ENCODE results near the gene VN1R5.

VN1R5 gene

GRCh38 chr1:247294282-247294681 lies 38.4 kb downstream of the VN1R5 start:
- no peak overlapping the region for H3K4me3 ChIP-seq (ENCODE audit: low read depth in 1 of 2, low read length in 1 of 2)
- no peaks in the 10 kb centered on the region for H3K9me3 ChIP-seq
- H3K4me1 ChIP-seq (ENCODE audit: control insufficient read depth in 1 of 2, insufficient read depth in 1 of 2, low read depth in 1 of 2, low read length in 1 of 2), result no peaks in the 10 kb centered on the region
- TF ChIP-seq CTCF (IDR thresholded peaks at IDR 0.05), result no peak
- no peaks in the 10 kb centered on the region for H3K27me3 ChIP-seq
- no peaks in the 10 kb centered on the region for H3K36me3 ChIP-seq
- H3K27ac ChIP-seq, result no peak overlapping the region

- H3K36me3 ChIP-seq, result peaks cover 3% of the 10 kb centered on the region
- H3K27me3 ChIP-seq, result no peaks in the 10 kb centered on the region
- no peak overlapping the region for H3K27ac ChIP-seq
- no peaks in the 10 kb centered on the region for H3K4me1 ChIP-seq (ENCODE audit: control insufficient read depth in 1 of 2, insufficient read depth in 1 of 2, low read depth in 1 of 2, low read length in 1 of 2)
- no peaks in the 10 kb centered on the region for H3K9me3 ChIP-seq
- no peak overlapping the region for H3K4me3 ChIP-seq (ENCODE audit: low read depth in 1 of 2, low read length in 1 of 2)
- TF ChIP-seq CTCF (IDR thresholded peaks at IDR 0.05), result no peak
Measured at GRCh38 chr1:247295274-247295684, 39.4 kb downstream of the VN1R5 start.

- Histone ChIP-seq H3K27ac (no peak overlapping the region), H3K4me1 (ENCODE audit: control insufficient read depth in 1 of 2, insufficient read depth in 1 of 2, low read depth in 1 of 2, low read length in 1 of 2) (no peaks in the 10 kb centered on the region)
- TF ChIP-seq CTCF (IDR thresholded peaks at IDR 0.05), result no peak
Measured at GRCh38 chr1:247295746-247296145, 39.9 kb downstream of the VN1R5 start.

GRCh38 chr1:247296599-247297180 lies 40.8 kb downstream of the VN1R5 start:
- Histone ChIP-seq H3K4me1 (ENCODE audit: control insufficient read depth in 1 of 2, insufficient read depth in 1 of 2, low read depth in 1 of 2, low read length in 1 of 2) (no peaks in the 10 kb centered on the region), H3K36me3 (peaks cover 7% of the 10 kb centered on the region), H3K4me3 (ENCODE audit: low read depth in 1 of 2, low read length in 1 of 2) (no peak overlapping the region), H3K9me3 (no peaks in the 10 kb centered on the region), H3K27ac (no peak overlapping the region), H3K27me3 (no peaks in the 10 kb centered on the region)
- no peak for TF ChIP-seq CTCF (IDR thresholded peaks at IDR 0.05)

More at GRCh38 chr1:247295746-247296145, 39.9 kb downstream of the VN1R5 start:
- no peak overlapping the region for H3K4me3 ChIP-seq (ENCODE audit: low read depth in 1 of 2, low read length in 1 of 2)
- peaks cover 7% of the 10 kb centered on the region for H3K36me3 ChIP-seq
- H3K9me3 ChIP-seq, result no peaks in the 10 kb centered on the region
- H3K27me3 ChIP-seq, result no peaks in the 10 kb centered on the region

- no peaks in the 10 kb centered on the region for H3K9me3 ChIP-seq
- peaks cover 7% of the 10 kb centered on the region for H3K36me3 ChIP-seq
- no peak overlapping the region for H3K4me3 ChIP-seq (ENCODE audit: low read depth in 1 of 2, low read length in 1 of 2)
- TF ChIP-seq CTCF (IDR thresholded peaks at IDR 0.05), result no peak
- no peak overlapping the region for H3K27ac ChIP-seq
- H3K27me3 ChIP-seq, result no peaks in the 10 kb centered on the region
- H3K4me1 ChIP-seq (ENCODE audit: control insufficient read depth in 1 of 2, insufficient read depth in 1 of 2, low read depth in 1 of 2, low read length in 1 of 2), result no peaks in the 10 kb centered on the region
Measured at GRCh38 chr1:247297263-247298123, 41.6 kb downstream of the VN1R5 start.
